HepG2 (cell line): ENCODE results near the gene COPB2. TPM values are rescaled to one million over a fixed set of nuclear protein-coding genes. Genes with fewer than 3 reads are reported as not detected.
A peak's percentile ranks its signal among the peaks of the same experiment; 100 is the strongest.

Experiments
- AHDC1 ChIP-seq: sonication (generic); formaldehyde crosslinking; IDR thresholded peaks from 2 replicates; pipeline ENCODE4 v1.5.1; 2020; ENCODE audit warnings: mild to moderate bottlenecking, missing genetic modification reagents, borderline replicate concordance
- BRCA1 ChIP-seq: sonication (generic); formaldehyde crosslinking; IDR thresholded peaks from 2 replicates; pipeline ENCODE4 v1.4.0; 2020; ENCODE audit warnings: missing genetic modification reagents
- BRD4 ChIP-seq: sonication (generic); formaldehyde crosslinking; IDR thresholded peaks from 2 replicates; pipeline ENCODE4 v1.4.0; 2020; ENCODE audit warnings: missing genetic modification reagents
- CBX5 ChIP-seq: sonication (generic); formaldehyde crosslinking; IDR thresholded peaks from 2 replicates; pipeline ENCODE4 v1.4.0; 2020; ENCODE audit warnings: missing genetic modification reagents, borderline replicate concordance
- EEA1 ChIP-seq: sonication (generic); formaldehyde crosslinking; IDR thresholded peaks from 2 replicates; pipeline ENCODE4 v1.5.1; 2020; ENCODE audit warnings: mild to moderate bottlenecking, missing genetic modification reagents, borderline replicate concordance
- GTF3A ChIP-seq: sonication (generic); formaldehyde crosslinking; conservative IDR thresholded peaks from 2 replicates; pipeline ENCODE4 v1.4.0; 2020; ENCODE audit warnings: mild to moderate bottlenecking, missing genetic modification reagents
- HMGA1 ChIP-seq: sonication (generic); formaldehyde crosslinking; conservative IDR thresholded peaks from 2 replicates; pipeline ENCODE4 v1.4.0; 2020; ENCODE audit warnings: missing genetic modification reagents
- HNF4G ChIP-seq, 2 experiments: sonication (generic) in 1 of 2; formaldehyde crosslinking in 1 of 2; IDR thresholded peaks; 2 replicates each; pipeline versions ENCODE4 v1.4.0 to v1.6.1; 2011 to 2020; ENCODE audit warnings: borderline replicate concordance in 2 of 2, low read depth in 2 of 2, mild to moderate bottlenecking in 2 of 2, low read length in 1 of 2, missing genetic modification reagents in 1 of 2, moderate library complexity in 1 of 2
- IKZF1 ChIP-seq: fragments of 450-650 bp; IDR thresholded peaks from 2 replicates; pipeline ENCODE4 v1.7.1; 2016
- MTF2 ChIP-seq: sonication (generic); formaldehyde crosslinking; IDR thresholded peaks from 2 replicates; pipeline ENCODE4 v1.5.0; 2020; ENCODE audit warnings: missing genetic modification reagents, borderline replicate concordance
- NFE2L2 ChIP-seq: fragments of 150-350 bp; IDR thresholded peaks from 2 replicates; pipeline ENCODE4 v1.6.1; 2014; ENCODE audit warnings: low read length
- RNF2 ChIP-seq: fragments of 450-650 bp; conservative IDR thresholded peaks from 2 replicates; pipeline ENCODE4 v1.6.1; 2016; ENCODE audit warnings: low read depth
- ZBTB14 ChIP-seq: sonication (generic); formaldehyde crosslinking; IDR thresholded peaks from 2 replicates; pipeline ENCODE4 v1.4.0; 2020; ENCODE audit warnings: missing genetic modification reagents
- ZBTB39 ChIP-seq: sonication (generic); formaldehyde crosslinking; IDR thresholded peaks from 2 replicates; pipeline ENCODE4 v1.5.0; 2020; ENCODE audit warnings: missing genetic modification reagents
- ZKSCAN5 ChIP-seq: sonication (generic); formaldehyde crosslinking; IDR thresholded peaks from 2 replicates; pipeline ENCODE4 v1.5.1; 2020; ENCODE audit warnings: mild to moderate bottlenecking, missing genetic modification reagents
- ZNF576 ChIP-seq: sonication (generic); formaldehyde crosslinking; IDR thresholded peaks from 2 replicates; pipeline ENCODE4 v1.4.0; 2020; ENCODE audit warnings: mild to moderate bottlenecking, missing genetic modification reagents
- ZNF616 ChIP-seq: sonication (generic); formaldehyde crosslinking; IDR thresholded peaks from 2 replicates; pipeline ENCODE4 v1.5.0; 2020; ENCODE audit warnings: low read depth, mild to moderate bottlenecking, missing genetic modification reagents
- ZNF660 ChIP-seq: sonication (generic); formaldehyde crosslinking; IDR thresholded peaks from 2 replicates; pipeline ENCODE4 v1.5.1; 2020; ENCODE audit warnings: mild to moderate bottlenecking, low read depth, missing genetic modification reagents, borderline replicate concordance
- ZNF678 ChIP-seq: sonication (generic); formaldehyde crosslinking; IDR thresholded peaks from 2 replicates; pipeline ENCODE4 v1.4.0; 2020; ENCODE audit warnings: mild to moderate bottlenecking, missing genetic modification reagents
- polyA plus RNA-seq, 8 experiments: library from polyadenylated mRNA; depleted of rRNA in 3 of 8; stranded (reverse) in 7 of 8; unstranded in 1 of 8; fragments of >200 nt; fragmentation: Illumina TruSeq in 4 of 8; extraction: Trizol in 4 of 8; gene quantifications; 2 replicates each; pipeline versions ENCODE4 v1.2.1 to v1.2.3, GENCODE V29; 2011 to 2016; ENCODE audit warnings: low read depth in 4 of 8, missing spikeins in 1 of 8, mixed read lengths in 1 of 8; ENCODE audit not compliant: insufficient read depth in 1 of 8
- total RNA-seq, 5 experiments: library from RNA; depleted of rRNA; stranded (reverse); fragments of >200 nt; fragmentation: Illumina TruSeq; extraction: Trizol; gene quantifications; 2 replicates each; pipeline ENCODE4 v1.2.3, GENCODE V29; 2016; ENCODE audit warnings: low read depth in 1 of 5

COPB2 gene
- total and polyA plus RNA-seq, 2 of the 13 experiments (the other 11 are each of a cell fraction or from before 2014, with no cell fraction given), result 83.3 to 217 TPM

GRCh38 chr3:139329364-139329850 lies 60.0 kb downstream of the COPB2 start (continued):
- TF ChIP-seq AHDC1 (CRISPR knock-in tag) (no peak), ZNF678 (CRISPR knock-in tag) (no peak), CBX5 (CRISPR knock-in tag) (peak; percentile 93), ZNF576 (CRISPR knock-in tag) (no peak), EEA1 (CRISPR knock-in tag) (no peak), GTF3A (no peak), ZBTB39 (CRISPR knock-in tag) (no peak), HMGA1 (CRISPR knock-in tag) (no peak), BRCA1 (CRISPR knock-in tag) (no peak), NFE2L2 (no peak), IKZF1 (no peak), ZNF616 (CRISPR knock-in tag) (0 out of 2 replicates have a peak, but pooled peaks have one; percentile 70), HNF4G (IDR thresholded peaks at IDR 0.05; ENCODE audit: borderline replicate concordance, low read depth, low read length) (no peak), HNF4G (CRISPR knock-in tag; IDR thresholded peaks at IDR 0.05; ENCODE audit: borderline replicate concordance, low read depth) (no peak; the same call in 1 of the 2 replicates), RNF2 (peak; percentile 63; the same call in 1 of the 2 replicates), MTF2 (CRISPR knock-in tag) (peak; percentile 92; the same call in 1 of the 2 replicates), ZBTB14 (CRISPR knock-in tag) (no peak), BRD4 (CRISPR knock-in tag) (no peak), ZNF660 (CRISPR knock-in tag) (no peak), ZKSCAN5 (no peak)
